HEK293 (cell line): ENCODE measurements around the gene WDSUB1.

Experiments
- HOXA7 ChIP-seq: sonication (generic); formaldehyde crosslinking; IDR thresholded peaks from 2 replicates; pipeline ENCODE4 v1.8.1; 2022; ENCODE audit warnings: missing genetic modification reagents, borderline replicate concordance
- IKZF3 ChIP-seq: fragments of 450-650 bp; IDR thresholded peaks from 2 replicates; pipeline ENCODE4 v1.5.0; 2018; ENCODE audit warnings: missing biosample characterization, mild to moderate bottlenecking, missing genetic modification characterization, moderate library complexity
- ZBTB17 ChIP-seq: fragments of 450-650 bp; formaldehyde crosslinking; IDR thresholded peaks from 2 replicates; pipeline ENCODE4 v1.5.1; 2016; ENCODE audit warnings: missing biosample characterization, missing genetic modification characterization
- ZBTB8A ChIP-seq: fragments of 450-650 bp; formaldehyde crosslinking; IDR thresholded peaks from 2 replicates; pipeline ENCODE4 v1.5.1; 2016; ENCODE audit warnings: missing biosample characterization, missing genetic modification characterization
- ZNF157 ChIP-seq: fragments of 450-650 bp; formaldehyde crosslinking; IDR thresholded peaks from 2 replicates; pipeline ENCODE4 v1.5.1; 2016; ENCODE audit warnings: missing biosample characterization, missing genetic modification characterization
- ZNF223 ChIP-seq: fragments of 450-650 bp; formaldehyde crosslinking; IDR thresholded peaks from 2 replicates; pipeline ENCODE4 v1.5.1; 2016; ENCODE audit warnings: missing biosample characterization, missing genetic modification characterization
- ZNF274 ChIP-seq, 2 experiments: fragments of 200-500 bp in 1 of 2; fragments of 450-650 bp in 1 of 2; sonication (Bioruptor generic) in 1 of 2; formaldehyde crosslinking in 1 of 2; IDR thresholded peaks; 2 replicates each; pipeline versions ENCODE4 v1.5.1 to v1.6.1; 2014 to 2016; ENCODE audit warnings: borderline replicate concordance in 1 of 2, inconsistent platforms in 1 of 2, low read length in 1 of 2, missing biosample characterization in 1 of 2, missing genetic modification characterization in 1 of 2
- ZNF561 ChIP-seq: fragments of 450-650 bp; IDR thresholded peaks from 2 replicates; pipeline ENCODE4 v1.5.1; 2018; ENCODE audit warnings: missing biosample characterization, missing genetic modification characterization, borderline replicate concordance
- ZNF777 ChIP-seq: fragments of 450-650 bp; formaldehyde crosslinking; IDR thresholded peaks from 2 replicates; pipeline ENCODE4 v1.5.1; 2017; ENCODE audit warnings: missing biosample characterization, missing genetic modification characterization, borderline replicate concordance
- ZNF792 ChIP-seq: fragments of 450-650 bp; formaldehyde crosslinking; IDR thresholded peaks from 2 replicates; pipeline ENCODE4 v1.5.1; 2016; ENCODE audit warnings: missing biosample characterization, missing genetic modification characterization
- TF ChIP-seq, protein P1 (sequence below): fragments of 450-650 bp; formaldehyde crosslinking; IDR thresholded peaks from 2 replicates; pipeline ENCODE4 v1.5.1; 2016; ENCODE audit warnings: missing biosample characterization, missing genetic modification characterization
- TF ChIP-seq, protein P2 (sequence below): fragments of 450-650 bp; formaldehyde crosslinking; IDR thresholded peaks from 2 replicates; pipeline ENCODE4 v1.5.1; 2017; ENCODE audit warnings: missing biosample characterization, missing genetic modification characterization
- TF ChIP-seq, protein P3 (sequence below): fragments of 450-650 bp; formaldehyde crosslinking; IDR thresholded peaks from 2 replicates; pipeline ENCODE4 v1.5.1; 2016; ENCODE audit warnings: missing biosample characterization, missing genetic modification characterization

DNA sequence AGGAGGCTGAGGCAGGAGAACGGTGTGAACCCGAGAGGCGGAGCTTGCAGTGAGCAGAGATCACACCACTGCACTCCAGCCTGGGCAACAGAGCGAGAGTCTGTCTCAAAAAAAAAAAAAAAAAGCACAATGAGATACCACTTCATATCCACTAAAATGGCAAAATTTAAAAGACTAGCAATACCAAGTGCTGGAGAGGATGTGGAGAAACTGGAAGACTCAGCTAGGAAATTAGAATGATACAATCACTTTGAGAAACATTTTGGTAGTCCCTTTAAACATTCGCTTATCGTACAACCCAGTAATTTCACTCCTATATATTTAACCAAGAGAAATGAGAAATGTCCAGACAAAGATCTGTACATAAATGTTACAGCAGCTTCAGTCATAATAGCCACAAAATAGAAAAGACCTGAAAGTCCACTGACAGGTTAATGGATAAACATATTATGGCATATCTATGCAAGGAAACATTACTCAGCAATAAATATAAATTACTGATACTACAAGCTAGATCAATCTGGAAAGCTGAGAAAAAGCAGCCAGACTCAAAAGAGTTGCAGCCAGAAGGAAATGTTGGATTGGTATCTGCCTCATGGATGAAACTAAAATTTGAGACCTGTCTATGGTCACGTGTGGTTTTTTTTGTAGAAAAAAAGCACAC lies 40.0 kb downstream of the WDSUB1 start:
- TF ChIP-seq, protein P1, sequence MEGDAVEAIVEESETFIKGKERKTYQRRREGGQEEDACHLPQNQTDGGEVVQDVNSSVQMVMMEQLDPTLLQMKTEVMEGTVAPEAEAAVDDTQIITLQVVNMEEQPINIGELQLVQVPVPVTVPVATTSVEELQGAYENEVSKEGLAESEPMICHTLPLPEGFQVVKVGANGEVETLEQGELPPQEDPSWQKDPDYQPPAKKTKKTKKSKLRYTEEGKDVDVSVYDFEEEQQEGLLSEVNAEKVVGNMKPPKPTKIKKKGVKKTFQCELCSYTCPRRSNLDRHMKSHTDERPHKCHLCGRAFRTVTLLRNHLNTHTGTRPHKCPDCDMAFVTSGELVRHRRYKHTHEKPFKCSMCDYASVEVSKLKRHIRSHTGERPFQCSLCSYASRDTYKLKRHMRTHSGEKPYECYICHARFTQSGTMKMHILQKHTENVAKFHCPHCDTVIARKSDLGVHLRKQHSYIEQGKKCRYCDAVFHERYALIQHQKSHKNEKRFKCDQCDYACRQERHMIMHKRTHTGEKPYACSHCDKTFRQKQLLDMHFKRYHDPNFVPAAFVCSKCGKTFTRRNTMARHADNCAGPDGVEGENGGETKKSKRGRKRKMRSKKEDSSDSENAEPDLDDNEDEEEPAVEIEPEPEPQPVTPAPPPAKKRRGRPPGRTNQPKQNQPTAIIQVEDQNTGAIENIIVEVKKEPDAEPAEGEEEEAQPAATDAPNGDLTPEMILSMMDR (tag by site-specific recombination): no peak
- TF ChIP-seq ZBTB17 (tag by site-specific recombination) (no peak), ZNF561 (tag by site-specific recombination) (no peak), ZBTB8A (tag by site-specific recombination) (no peak), ZNF274 (IDR thresholded peaks at IDR 0.05; ENCODE audit: low read length) (no peak), ZNF274 (tag by site-specific recombination; IDR thresholded peaks at IDR 0.05; ENCODE audit: borderline replicate concordance) (no peak), ZNF777 (tag by site-specific recombination) (no peak), ZNF157 (tag by site-specific recombination) (no peak), ZNF792 (tag by site-specific recombination) (no peak), IKZF3 (tag by site-specific recombination) (no peak), ZNF223 (no peak), HOXA7 (no peak)
- TF ChIP-seq, protein P2, sequence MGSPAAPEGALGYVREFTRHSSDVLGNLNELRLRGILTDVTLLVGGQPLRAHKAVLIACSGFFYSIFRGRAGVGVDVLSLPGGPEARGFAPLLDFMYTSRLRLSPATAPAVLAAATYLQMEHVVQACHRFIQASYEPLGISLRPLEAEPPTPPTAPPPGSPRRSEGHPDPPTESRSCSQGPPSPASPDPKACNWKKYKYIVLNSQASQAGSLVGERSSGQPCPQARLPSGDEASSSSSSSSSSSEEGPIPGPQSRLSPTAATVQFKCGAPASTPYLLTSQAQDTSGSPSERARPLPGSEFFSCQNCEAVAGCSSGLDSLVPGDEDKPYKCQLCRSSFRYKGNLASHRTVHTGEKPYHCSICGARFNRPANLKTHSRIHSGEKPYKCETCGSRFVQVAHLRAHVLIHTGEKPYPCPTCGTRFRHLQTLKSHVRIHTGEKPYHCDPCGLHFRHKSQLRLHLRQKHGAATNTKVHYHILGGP (tag by site-specific recombination): no peak
- TF ChIP-seq, protein P3, sequence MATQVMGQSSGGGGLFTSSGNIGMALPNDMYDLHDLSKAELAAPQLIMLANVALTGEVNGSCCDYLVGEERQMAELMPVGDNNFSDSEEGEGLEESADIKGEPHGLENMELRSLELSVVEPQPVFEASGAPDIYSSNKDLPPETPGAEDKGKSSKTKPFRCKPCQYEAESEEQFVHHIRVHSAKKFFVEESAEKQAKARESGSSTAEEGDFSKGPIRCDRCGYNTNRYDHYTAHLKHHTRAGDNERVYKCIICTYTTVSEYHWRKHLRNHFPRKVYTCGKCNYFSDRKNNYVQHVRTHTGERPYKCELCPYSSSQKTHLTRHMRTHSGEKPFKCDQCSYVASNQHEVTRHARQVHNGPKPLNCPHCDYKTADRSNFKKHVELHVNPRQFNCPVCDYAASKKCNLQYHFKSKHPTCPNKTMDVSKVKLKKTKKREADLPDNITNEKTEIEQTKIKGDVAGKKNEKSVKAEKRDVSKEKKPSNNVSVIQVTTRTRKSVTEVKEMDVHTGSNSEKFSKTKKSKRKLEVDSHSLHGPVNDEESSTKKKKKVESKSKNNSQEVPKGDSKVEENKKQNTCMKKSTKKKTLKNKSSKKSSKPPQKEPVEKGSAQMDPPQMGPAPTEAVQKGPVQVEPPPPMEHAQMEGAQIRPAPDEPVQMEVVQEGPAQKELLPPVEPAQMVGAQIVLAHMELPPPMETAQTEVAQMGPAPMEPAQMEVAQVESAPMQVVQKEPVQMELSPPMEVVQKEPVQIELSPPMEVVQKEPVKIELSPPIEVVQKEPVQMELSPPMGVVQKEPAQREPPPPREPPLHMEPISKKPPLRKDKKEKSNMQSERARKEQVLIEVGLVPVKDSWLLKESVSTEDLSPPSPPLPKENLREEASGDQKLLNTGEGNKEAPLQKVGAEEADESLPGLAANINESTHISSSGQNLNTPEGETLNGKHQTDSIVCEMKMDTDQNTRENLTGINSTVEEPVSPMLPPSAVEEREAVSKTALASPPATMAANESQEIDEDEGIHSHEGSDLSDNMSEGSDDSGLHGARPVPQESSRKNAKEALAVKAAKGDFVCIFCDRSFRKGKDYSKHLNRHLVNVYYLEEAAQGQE (tag by site-specific recombination): no peak
